ENCODE results near the gene ARL14EP. TPM values are rescaled to one million over a fixed set of nuclear protein-coding genes. Genes with fewer than 3 reads are reported as not detected.

The ARL14EP gene
- total and polyA plus RNA-seq, 7 donors, result 8.1 to 27.4 (median 23.4) TPM

DNA sequence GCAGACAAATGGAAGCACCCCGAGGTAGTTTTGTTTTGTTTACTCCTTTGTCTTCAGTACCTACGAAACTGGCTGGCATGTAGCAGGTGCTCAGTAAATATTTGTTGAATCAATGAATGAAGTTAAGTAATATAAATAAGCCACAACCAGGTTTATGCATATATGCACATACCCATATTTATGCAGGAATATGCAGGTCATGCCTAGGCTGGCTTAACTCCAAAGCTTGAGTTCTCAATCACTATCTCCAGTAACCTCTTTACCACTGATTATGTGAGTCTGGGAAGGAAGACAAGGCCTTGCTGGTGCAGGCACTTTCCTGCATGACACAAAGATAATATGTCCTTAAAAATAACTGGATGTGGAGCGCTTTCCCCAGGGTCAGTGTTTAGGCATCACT lies 27.5 kb downstream of the ARL14EP start:
- TF ChIP-seq, protein P1, sequence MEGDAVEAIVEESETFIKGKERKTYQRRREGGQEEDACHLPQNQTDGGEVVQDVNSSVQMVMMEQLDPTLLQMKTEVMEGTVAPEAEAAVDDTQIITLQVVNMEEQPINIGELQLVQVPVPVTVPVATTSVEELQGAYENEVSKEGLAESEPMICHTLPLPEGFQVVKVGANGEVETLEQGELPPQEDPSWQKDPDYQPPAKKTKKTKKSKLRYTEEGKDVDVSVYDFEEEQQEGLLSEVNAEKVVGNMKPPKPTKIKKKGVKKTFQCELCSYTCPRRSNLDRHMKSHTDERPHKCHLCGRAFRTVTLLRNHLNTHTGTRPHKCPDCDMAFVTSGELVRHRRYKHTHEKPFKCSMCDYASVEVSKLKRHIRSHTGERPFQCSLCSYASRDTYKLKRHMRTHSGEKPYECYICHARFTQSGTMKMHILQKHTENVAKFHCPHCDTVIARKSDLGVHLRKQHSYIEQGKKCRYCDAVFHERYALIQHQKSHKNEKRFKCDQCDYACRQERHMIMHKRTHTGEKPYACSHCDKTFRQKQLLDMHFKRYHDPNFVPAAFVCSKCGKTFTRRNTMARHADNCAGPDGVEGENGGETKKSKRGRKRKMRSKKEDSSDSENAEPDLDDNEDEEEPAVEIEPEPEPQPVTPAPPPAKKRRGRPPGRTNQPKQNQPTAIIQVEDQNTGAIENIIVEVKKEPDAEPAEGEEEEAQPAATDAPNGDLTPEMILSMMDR (IDR thresholded peaks at IDR 0.05), result no peak
- Histone ChIP-seq H3K27ac (no peak overlapping the region), H3K36me3 (ENCODE audit: insufficient read depth in 1 of 2, low read depth in 1 of 2) (no peaks in the 10 kb centered on the region), H3K4me3 (no peak overlapping the region), H3K4me1 (no peaks in the 10 kb centered on the region), H3K27me3 (ENCODE audit: insufficient read depth in 3 of 3, low read length in 2 of 3) (no peaks in the 10 kb centered on the region), H3K9me3 (no peaks in the 10 kb centered on the region)
- WGBS, 3 donors, result 85 to 87% (median 86%) methylated on average over 3 of the region's 3 CpGs
- DNase-seq, result no peak
- no peak for ATAC-seq
- intact Hi-C loops (cut with DNase I), result loop anchor here in 1 of 2 donors (5.0 kb wide), 1 partner anchor 677 kb away; no protein-coding TSS in a partner anchor

DNA sequence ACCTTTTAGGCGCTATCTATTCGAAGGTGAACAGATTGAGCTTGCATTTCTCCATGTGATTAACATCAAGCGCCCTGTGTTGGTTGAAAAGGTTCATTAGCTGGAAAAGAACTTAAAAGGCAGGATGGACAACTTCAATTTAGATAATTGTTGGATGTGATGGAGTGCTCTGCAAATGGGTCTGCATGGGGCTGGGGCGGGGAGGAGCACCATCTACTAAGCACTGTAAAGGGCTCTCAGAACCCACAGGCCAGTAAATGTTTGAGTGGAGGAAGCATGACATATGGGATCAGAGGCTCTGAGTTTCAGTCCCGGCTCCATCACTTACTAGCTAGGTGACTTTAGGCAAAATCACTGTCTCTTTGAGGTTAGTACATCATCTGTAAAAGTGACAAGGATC lies 28.2 kb downstream of the ARL14EP start:
- ATAC-seq (no peak), DNase-seq (no peak)
- H3K27ac ChIP-seq, result no peak overlapping the region
- no peaks in the 10 kb centered on the region for H3K9me3 ChIP-seq
- no peaks in the 10 kb centered on the region for H3K4me1 ChIP-seq
- TF ChIP-seq, protein P1 (IDR thresholded peaks at IDR 0.05), result no peak
- H3K27me3 ChIP-seq (ENCODE audit: insufficient read depth in 3 of 3, low read length in 2 of 3), result no peaks in the 10 kb centered on the region
- H3K36me3 ChIP-seq (ENCODE audit: insufficient read depth in 1 of 2, low read depth in 1 of 2), result no peaks in the 10 kb centered on the region
- WGBS, 3 donors, result 89 to 96% (median 92%) methylated on average over 5 of the region's 5 CpGs
- H3K4me3 ChIP-seq, result no peak overlapping the region
- intact Hi-C loops (cut with DNase I), result loop anchor here in 1 of 2 donors (5.0 kb wide), 1 partner anchor 676 kb away; no protein-coding TSS in a partner anchor

DNA sequence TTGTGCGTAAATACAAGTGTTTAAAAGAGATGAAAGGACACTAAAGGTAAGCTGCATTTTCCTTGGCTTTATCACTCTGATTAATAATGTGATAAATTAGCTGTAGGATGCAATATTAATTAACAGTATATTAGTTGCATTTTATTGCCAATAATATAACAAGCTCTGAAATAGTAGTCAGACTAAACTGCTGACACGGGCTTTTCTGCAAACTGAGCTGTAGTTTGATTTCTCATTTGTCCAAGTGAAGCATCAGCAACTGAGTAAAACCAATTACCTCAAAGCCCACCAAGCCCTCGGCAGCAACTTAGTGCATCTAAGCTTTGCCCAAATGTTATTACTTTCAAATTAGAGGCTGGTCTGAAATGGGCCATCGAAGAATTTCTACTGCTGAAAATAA lies 33.5 kb downstream of the ARL14EP start:
- H3K4me1 ChIP-seq, result no peaks in the 10 kb centered on the region
- TF ChIP-seq, protein P1 (IDR thresholded peaks at IDR 0.05), result no peak
- ATAC-seq (no peak), DNase-seq (no peak)
- no peaks in the 10 kb centered on the region for H3K27me3 ChIP-seq (ENCODE audit: insufficient read depth in 3 of 3, low read length in 2 of 3)
- H3K36me3 ChIP-seq (ENCODE audit: insufficient read depth in 1 of 2, low read depth in 1 of 2), result no peaks in the 10 kb centered on the region
- WGBS, 3 donors, result 95 to 97% (median 97%) methylated on average over 4 of the region's 4 CpGs
- H3K4me3 ChIP-seq, result no peak overlapping the region
- no peak overlapping the region for H3K27ac ChIP-seq
- intact Hi-C loops (cut with DNase I), result no loop called here
- H3K9me3 ChIP-seq, result no peaks in the 10 kb centered on the region

DNA sequence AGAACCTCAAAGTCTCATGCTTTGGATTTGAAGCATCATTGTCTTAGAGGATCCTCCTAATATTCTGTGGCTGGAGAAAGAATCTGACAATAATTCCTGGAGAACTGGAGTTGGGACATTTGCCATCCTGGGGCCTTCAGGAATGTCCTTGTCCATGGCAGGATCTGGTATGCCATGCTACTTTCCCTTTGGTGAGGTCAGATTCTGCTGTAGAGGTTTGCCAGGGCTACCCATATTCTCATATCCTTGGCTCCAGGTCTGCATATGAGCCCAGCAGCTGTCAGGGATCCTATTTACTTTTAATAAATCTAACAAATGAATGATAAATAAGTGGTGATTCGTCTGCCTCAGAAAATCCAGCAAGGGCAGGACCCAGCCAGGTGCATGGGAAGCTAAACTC lies 35.0 kb downstream of the ARL14EP start:
- ATAC-seq (no peak), DNase-seq (no peak)
- intact Hi-C loops (cut with DNase I), result no loop called here
- WGBS, 3 donors, result 14 to 41% (median 16%) methylated on average over 1 of the region's 1 CpG
- Histone ChIP-seq H3K4me1 (no peaks in the 10 kb centered on the region), H3K9me3 (no peaks in the 10 kb centered on the region), H3K27ac (no peak overlapping the region), H3K4me3 (no peak overlapping the region), H3K27me3 (ENCODE audit: insufficient read depth in 3 of 3, low read length in 2 of 3) (no peaks in the 10 kb centered on the region), H3K36me3 (ENCODE audit: insufficient read depth in 1 of 2, low read depth in 1 of 2) (no peaks in the 10 kb centered on the region)
- TF ChIP-seq, protein P1 (IDR thresholded peaks at IDR 0.05), result no peak

DNA sequence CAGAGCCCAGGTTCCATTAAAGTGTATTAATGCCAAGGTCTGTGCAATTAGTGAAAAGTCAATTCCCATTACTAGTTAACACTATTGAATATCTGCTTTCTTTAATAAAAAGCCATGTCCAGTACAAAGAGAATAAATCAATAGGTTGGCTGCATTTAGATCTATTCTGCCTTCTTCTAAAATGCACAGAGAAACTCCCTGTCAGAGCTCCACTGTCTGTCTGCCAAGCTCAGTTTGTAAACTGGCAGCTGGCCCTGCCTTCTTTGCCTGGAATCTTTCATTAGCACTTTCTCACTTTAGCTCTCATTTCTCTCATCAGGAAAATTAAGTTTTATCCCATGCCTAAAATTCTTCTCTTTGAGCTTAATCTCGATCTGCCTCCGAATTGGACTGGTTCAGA lies 35.6 kb downstream of the ARL14EP start:
- H3K27ac ChIP-seq, result no peak overlapping the region
- intact Hi-C loops (cut with DNase I), result no loop called here
- H3K36me3 ChIP-seq (ENCODE audit: insufficient read depth in 1 of 2, low read depth in 1 of 2), result no peaks in the 10 kb centered on the region
- H3K4me1 ChIP-seq, result no peaks in the 10 kb centered on the region
- no peaks in the 10 kb centered on the region for H3K27me3 ChIP-seq (ENCODE audit: insufficient read depth in 3 of 3, low read length in 2 of 3)
- DNase-seq (no peak), ATAC-seq (no peak)
- no peak overlapping the region for H3K4me3 ChIP-seq
- TF ChIP-seq, protein P1 (IDR thresholded peaks at IDR 0.05), result no peak
- H3K9me3 ChIP-seq, result no peaks in the 10 kb centered on the region
- WGBS, 3 donors, result 48 to 67% (median 60%) methylated on average over 2 of the region's 2 CpGs
